MG63 (cell line): ENCODE results near the gene ACRBP. TPM values are rescaled to one million over a fixed set of nuclear protein-coding genes. Genes with fewer than 3 reads are reported as not detected.
A peak's percentile ranks its signal among the peaks of the same experiment; 100 is the strongest.

ENCODE experiments used
- DNase-seq: peaks from one replicate; pipeline ENCODE4 v3.0.0-alpha.2; 2020
- H3K27me3 ChIP-seq: fragments of 250-450 bp; sonication (Bioruptor Pico); 2 replicates; pipeline ENCODE4 v1.5.1; 2020; ENCODE audit warnings: mild to moderate bottlenecking, moderate library complexity
- H3K36me3 ChIP-seq: fragments of 250-450 bp; sonication (Bioruptor Pico); 2 replicates; pipeline ENCODE4 v1.5.1; 2020; ENCODE audit warnings: mild to moderate bottlenecking, moderate library complexity
- H3K4me3 ChIP-seq: fragments of 250-450 bp; sonication (Bioruptor Pico); 2 replicates; pipeline ENCODE4 v1.5.1; 2020; ENCODE audit warnings: mild to moderate bottlenecking, moderate library complexity
- H3K9me3 ChIP-seq: fragments of 250-450 bp; sonication (Bioruptor Pico); 2 replicates; pipeline ENCODE4 v1.5.1; 2020; ENCODE audit warnings: mild to moderate bottlenecking, moderate library complexity
- total RNA-seq: library from RNA; depleted of rRNA; stranded (reverse); fragments of >200 nt; shearing (Covaris generic); gene quantifications from 2 replicates; pipeline ENCODE4 v1.2.3, GENCODE V29; 2014; ENCODE audit warnings: low replicate concordance

The ACRBP gene
- total RNA-seq, 1 experiment from 2014 or later, result not detected

DNA sequence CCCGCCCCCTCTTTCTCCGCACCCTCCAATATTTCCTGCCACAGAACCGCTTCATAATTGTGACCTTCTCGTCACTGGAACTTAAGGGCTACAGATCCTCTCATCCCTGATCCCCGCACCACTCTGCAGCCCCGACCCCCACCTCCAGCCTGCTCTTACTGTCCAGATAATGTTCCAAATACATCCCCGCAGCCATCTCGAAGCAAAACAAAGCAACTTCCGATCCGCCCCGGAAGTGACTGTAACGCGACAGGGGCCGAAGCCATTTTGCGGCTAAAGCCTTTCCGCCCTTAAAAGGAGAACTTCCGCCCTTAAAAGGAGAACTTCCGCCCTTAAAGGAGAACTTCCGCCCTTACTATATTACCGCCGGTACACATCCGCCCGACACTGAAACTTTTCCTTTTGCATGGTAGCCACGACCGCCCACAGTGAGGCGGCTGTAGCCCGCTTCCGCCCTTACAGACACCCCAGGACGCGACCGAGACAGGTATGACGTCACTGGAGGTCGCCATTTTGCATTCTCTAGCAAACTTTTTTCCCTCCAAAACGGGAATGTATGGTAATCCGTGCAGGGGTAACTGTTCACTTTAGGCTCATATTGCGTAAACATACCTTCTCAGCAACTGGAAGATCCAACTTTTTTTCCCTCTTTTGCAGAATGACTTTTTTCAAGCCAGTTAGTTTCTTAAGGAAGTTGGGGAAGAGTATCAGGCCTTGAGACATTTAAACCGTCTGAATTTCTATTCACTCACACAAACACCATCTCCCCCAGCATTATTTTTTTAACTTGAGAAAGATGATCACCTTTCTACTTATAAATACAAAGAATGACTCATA lies 15.9 kb upstream of the ACRBP start, which contains the start of gene ING4:
TSS of gene ING4 (minus strand) at position 214 of the 837 bp plus-strand sequence. CDS start at position 196, 18 bp downstream.
- peak within 1 kb of the TSS; percentile 81 for H3K4me3 ChIP-seq
- DNase-seq, result peak; percentile 98
- no peaks in the 10 kb centered on the region for H3K27me3 ChIP-seq
- peaks cover 17% of the 10 kb centered on the region for H3K36me3 ChIP-seq
- H3K9me3 ChIP-seq, result no peaks in the 10 kb centered on the region

DNA sequence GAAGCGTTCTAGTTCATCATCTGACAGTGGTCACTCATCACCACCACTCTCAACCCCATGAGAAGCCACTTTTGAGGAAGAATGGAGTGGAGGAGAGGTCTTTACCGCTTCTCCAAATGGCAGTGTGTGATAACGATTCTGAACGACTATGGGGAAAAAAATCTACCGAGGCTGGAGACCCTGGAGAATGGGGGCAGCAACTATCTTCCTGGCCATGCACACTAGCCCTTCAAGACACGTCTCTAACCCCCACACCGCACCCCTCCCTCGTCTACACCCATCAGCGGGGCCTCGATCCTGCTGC lies 15.3 kb upstream of the ACRBP start:
- no peak for DNase-seq
- Histone ChIP-seq H3K4me3 (peak overlapping the region; percentile 81), H3K27me3 (no peaks in the 10 kb centered on the region), H3K36me3 (peaks cover 12% of the 10 kb centered on the region), H3K9me3 (no peaks in the 10 kb centered on the region)

DNA sequence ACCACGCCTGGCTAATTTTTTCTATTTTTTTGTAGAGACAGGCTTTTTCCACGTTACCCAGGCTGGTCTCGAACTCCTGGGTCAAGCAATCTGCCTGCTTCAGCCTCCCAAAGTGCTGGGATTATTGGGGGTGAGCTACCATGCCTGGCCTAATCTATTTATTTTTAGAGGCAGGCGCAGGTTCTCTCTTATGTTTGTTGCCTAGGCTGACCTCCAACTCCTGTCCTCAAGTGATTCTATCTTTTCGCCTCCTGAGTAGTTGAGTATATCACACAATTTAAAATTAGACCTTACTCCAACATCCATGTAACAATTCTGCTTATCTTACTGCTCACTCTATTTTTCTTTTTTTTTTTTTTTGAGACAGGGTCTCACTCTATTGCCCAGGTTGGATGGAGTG lies 6.8 kb upstream of the ACRBP start:
- no peak for DNase-seq
- H3K9me3 ChIP-seq, result no peaks in the 10 kb centered on the region

DNA sequence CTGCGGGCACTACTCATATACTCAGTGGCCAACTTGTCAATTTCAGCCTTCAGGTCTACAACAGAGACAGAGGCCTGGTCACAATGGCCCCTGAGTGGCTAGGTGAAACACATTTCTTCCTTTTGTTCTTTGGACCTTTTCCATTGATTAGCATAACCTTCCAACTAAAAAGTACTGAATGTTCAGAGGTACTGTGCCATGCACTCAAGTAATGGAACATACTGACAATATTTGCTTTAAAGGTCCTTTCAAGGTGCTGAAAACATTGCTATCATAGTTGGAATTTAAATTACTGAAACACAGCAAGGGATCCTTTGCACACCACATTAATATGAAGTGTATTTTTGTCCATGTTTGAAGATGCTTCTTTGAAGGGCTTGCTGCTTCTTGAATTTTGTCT lies 6.1 kb upstream of the ACRBP start:
- Histone ChIP-seq H3K27me3 (no peaks in the 10 kb centered on the region), H3K36me3 (peaks cover 15% of the 10 kb centered on the region), H3K4me3 (no peak overlapping the region), H3K9me3 (no peaks in the 10 kb centered on the region)
- DNase-seq, result no peak

More for the DNA sequence above, 6.8 kb upstream of the ACRBP start:
- peaks cover 15% of the 10 kb centered on the region for H3K36me3 ChIP-seq
- H3K27me3 ChIP-seq, result no peaks in the 10 kb centered on the region
- H3K4me3 ChIP-seq, result no peak overlapping the region

DNA sequence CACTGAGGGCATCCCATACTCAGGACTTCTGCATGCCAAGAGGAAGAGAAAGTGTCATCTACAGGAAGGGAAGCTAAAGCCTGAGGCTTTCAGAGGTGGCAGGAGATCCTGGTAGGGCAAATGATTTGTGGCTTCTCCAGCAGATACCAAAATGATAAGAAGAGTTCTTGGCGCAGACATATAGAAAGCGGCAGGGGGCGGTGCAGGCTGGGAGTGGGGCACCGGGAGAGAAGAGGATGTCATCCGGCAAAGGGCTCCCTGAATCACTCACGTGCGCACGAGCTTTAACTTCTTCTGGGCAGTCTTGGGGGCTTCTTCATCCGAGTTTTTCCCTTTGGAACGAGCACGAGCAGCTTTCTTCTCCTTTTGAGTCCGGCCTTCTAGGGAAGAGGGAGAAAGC lies 5.2 kb upstream of the ACRBP start:
- Histone ChIP-seq H3K9me3 (no peaks in the 10 kb centered on the region), H3K27me3 (no peaks in the 10 kb centered on the region), H3K4me3 (no peak overlapping the region), H3K36me3 (peaks cover 15% of the 10 kb centered on the region)
- no peak for DNase-seq

DNA sequence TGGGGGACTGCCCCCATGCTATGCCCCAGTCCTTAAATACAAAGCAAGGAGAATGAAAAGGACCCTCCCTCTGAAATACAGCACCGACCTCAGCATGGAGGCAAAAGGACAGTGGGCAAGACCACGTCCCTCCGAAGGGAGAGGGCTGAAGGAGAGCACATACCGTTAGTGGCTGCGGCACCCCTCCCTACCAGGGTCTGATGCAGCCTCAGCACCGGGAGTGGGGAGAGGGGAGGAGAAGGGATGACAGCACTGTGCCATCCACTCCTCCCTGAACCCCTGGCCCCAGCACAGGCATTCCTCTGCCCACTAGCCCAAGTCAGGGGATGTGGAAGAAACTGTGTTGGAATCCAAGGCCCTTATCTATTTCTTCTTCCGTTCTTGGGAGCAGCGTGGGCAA lies 3.6 kb upstream of the ACRBP start:
- Histone ChIP-seq H3K4me3 (no peak overlapping the region), H3K9me3 (no peaks in the 10 kb centered on the region), H3K27me3 (no peaks in the 10 kb centered on the region), H3K36me3 (peaks cover 8% of the 10 kb centered on the region)
- no peak for DNase-seq

DNA sequence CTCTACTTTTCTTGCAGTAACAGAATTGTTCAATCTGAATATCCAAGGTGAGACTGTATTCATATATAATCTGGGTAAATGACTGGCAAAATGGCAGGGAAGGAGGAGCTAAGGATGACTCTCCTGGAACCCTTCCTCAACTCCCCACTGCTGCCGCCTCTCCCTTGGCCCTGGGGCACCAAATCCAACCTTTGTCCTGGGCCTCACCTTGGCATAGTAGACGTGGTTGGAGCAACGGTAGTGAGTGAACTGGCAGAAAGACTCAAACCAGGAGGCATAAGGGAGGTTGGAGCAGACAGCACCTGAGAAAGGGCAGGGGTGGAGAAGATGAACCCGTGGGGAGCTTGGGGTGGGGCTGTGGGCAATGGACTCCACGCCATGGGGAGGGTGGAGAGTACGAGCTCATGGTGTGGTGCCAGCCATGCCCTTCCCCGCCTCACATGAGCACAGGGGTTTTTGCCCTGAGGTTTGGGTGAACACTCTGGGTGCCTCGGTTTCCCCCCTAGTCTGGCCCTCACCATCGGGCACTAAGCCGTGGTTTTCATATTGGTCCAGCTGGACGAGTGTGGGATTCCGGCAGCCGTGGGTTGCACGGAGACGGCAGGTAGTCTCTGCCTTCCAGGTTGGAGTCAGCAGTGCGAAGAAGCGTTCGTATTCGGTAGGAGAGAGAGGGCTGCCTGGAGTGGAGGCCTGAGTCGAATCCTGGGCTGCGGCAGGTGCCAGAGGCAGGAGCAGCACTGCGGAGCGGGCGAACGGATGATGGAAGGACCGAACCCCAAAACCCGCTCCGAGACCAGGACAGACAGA lies 753 bp downstream of the ACRBP start:
- no peaks in the 10 kb centered on the region for H3K27me3 ChIP-seq
- H3K4me3 ChIP-seq, result no peak overlapping the region
- H3K9me3 ChIP-seq, result no peaks in the 10 kb centered on the region
- no peak for DNase-seq
- H3K36me3 ChIP-seq, result no peaks in the 10 kb centered on the region

DNA sequence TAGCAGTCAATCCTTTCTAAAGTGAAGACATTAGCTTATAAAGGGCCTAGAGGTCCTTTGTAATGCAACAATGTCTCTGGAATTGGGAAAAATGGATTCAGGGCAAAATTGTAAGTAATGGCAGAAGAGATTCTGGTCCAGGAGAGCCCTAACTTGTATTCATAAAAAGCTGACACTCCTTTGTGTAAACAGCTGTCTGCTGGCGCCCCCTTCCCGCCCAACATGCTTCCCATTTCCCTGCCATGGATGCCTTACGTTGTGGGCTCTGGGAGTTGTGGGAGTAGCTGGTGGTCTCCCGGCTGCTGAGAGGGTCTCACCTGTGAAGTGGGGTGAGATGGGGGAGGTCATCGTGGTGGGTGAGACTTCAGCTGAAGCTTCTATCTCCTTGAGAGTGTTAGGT lies 2.3 kb downstream of the ACRBP start:
- Histone ChIP-seq H3K27me3 (no peaks in the 10 kb centered on the region), H3K4me3 (no peak overlapping the region), H3K36me3 (no peaks in the 10 kb centered on the region), H3K9me3 (no peaks in the 10 kb centered on the region)
- peak; percentile 10 for DNase-seq

DNA sequence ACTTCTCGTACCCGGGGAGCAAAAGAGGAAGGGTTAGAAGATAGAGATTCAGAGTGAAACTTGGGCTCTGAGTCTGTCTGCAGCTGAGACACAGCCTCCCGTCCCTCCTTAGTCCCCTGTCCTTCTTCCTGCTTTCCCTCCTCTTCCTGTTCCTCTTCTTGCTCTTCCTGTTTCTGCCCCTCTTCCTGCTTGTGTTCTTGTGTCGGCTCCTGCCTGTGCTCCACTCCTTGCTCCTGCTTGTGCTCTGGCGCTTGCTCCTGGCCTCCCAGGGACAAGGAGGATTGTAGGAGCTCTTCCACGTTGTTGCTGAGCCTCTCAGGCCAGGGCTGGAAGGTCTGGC lies 3.0 kb downstream of the ACRBP start:
- no peak overlapping the region for H3K4me3 ChIP-seq
- no peaks in the 10 kb centered on the region for H3K9me3 ChIP-seq
- no peaks in the 10 kb centered on the region for H3K36me3 ChIP-seq
- DNase-seq, result no peak
- H3K27me3 ChIP-seq, result no peaks in the 10 kb centered on the region

DNA sequence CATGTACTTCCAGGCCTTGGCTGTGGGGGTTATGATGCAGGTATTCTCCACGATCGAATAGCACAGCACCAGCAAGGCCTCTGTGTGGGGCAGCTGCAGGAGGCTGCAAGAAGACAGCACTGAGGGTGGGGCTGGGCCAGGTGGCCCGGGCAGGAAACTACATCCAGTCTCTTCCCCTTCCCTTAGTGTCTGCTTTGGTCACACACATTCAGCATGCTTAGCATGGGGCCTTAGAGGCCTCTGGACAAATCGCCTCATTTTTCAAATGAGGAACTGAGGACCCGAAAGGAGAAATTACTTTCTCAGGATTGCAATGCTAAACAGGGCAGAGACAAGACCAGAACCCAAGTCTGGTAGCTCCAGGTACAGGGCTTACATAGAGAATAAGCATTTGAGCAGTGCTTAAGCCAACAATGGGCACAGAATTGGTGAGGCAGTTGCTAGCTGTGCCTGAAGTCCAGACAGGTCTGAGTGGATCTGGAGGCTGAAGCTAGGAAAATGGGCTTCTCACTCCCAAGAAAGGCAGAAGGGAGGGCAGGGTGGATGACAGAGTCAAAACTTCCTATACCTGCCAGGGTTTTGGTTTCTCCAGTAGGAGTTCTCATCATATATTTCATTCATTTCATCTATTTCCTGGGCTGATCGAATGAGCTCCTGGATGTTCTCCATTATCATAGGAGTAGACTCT lies 3.5 kb downstream of the ACRBP start:
- H3K27me3 ChIP-seq, result no peaks in the 10 kb centered on the region
- H3K36me3 ChIP-seq, result no peaks in the 10 kb centered on the region
- no peak overlapping the region for H3K4me3 ChIP-seq
- no peak for DNase-seq
- no peaks in the 10 kb centered on the region for H3K9me3 ChIP-seq

DNA sequence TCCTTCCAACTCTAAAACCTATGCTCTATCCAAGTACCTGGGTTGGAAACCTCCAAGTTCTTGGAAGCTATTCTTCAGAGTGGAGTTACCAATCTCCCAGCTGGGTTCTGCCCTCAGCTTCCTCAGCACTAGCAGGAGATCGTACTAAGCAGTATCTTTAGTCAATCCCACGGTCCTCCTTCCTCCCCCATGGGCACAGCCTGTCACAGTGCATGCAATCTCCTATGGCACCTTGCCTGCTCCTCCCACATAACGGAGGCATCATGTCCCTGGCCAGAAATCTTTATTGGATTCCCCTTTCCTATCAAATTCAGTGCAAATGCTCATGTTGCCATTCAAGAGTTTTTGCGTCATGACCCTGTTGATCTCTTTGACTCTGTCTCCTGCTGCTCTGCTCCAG lies 6.1 kb downstream of the ACRBP start:
- H3K36me3 ChIP-seq, result no peaks in the 10 kb centered on the region
- DNase-seq, result no peak
- no peaks in the 10 kb centered on the region for H3K27me3 ChIP-seq
- no peak overlapping the region for H3K4me3 ChIP-seq
- H3K9me3 ChIP-seq, result no peaks in the 10 kb centered on the region

DNA sequence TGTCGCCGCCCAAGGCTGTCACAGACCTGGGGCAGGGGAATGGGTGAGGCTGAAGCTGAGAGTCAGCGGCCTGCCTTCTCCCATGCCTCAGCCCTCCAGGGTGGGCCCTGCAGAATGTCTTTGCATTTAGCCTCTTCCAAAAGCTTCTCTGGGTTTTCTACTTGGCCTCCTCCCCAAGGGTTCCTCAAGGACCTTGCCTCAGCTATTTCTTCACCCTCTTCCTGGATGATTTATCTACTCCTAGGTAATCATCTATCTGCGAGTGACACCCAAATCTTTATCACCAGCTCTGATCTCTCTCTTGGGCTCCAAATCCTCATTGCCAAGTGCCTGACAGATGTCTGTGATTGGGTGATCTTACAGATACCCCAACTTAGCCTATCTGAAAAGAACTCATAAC lies 6.7 kb downstream of the ACRBP start:
- Histone ChIP-seq H3K9me3 (no peaks in the 10 kb centered on the region), H3K36me3 (no peaks in the 10 kb centered on the region), H3K27me3 (no peaks in the 10 kb centered on the region), H3K4me3 (no peak overlapping the region)
- no peak for DNase-seq

DNA sequence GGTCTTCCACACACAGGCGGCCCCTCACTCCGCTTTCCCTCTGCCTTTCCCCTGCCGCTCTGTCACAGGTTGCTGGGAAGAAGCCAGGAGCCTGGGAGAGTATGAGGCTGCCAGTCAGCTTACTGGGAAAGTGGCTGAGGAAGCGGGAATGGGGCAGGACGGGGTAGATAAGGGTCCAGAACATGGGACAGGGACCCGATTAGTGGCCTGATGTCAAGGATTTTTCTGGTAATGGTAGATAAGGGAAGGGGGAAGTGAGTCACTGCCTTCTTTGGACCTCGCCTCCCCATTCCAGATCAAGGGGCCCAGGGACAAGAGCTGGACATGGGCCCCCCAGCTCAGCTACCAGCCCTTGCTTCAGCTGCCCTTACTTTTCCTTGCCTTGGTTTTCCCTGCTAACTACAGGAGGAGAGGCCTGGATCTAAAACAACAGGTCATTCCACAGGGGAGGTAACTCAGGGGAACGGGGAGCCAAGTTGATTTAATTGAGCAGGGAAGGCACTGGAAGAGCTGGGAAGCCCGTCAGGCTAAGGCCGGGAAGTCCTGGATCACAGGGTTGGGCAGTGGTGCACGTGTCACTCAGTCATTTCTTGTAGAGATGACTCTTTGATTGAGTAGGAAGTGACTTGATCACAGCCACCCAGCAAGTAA lies 8.0 kb downstream of the ACRBP start:
- H3K4me3 ChIP-seq, result no peak overlapping the region
- no peak for DNase-seq
- H3K9me3 ChIP-seq, result no peaks in the 10 kb centered on the region
- H3K36me3 ChIP-seq, result no peaks in the 10 kb centered on the region
- H3K27me3 ChIP-seq, result no peaks in the 10 kb centered on the region

DNA sequence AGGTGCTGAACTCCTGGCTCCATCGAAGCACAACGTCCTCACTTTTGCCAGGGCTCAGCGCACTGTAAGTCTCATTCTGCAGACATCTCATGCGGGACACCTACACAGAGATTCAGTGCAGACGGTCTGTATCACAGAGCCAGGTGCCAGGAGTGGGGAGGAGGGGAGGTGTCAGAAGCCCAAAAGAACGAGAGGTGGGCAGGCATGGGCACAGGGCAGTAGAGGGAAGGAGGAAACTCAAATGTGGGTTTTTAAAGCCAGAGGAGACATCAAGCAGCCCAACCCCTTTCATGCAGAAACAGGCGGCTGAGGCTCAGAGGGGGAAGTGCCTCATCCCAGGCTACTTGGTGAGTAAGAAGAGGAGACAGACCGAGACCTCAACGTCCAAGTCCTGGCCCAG lies 8.9 kb downstream of the ACRBP start:
- H3K36me3 ChIP-seq, result no peaks in the 10 kb centered on the region
- no peaks in the 10 kb centered on the region for H3K9me3 ChIP-seq
- no peaks in the 10 kb centered on the region for H3K27me3 ChIP-seq
- DNase-seq, result no peak
- H3K4me3 ChIP-seq, result no peak overlapping the region

DNA sequence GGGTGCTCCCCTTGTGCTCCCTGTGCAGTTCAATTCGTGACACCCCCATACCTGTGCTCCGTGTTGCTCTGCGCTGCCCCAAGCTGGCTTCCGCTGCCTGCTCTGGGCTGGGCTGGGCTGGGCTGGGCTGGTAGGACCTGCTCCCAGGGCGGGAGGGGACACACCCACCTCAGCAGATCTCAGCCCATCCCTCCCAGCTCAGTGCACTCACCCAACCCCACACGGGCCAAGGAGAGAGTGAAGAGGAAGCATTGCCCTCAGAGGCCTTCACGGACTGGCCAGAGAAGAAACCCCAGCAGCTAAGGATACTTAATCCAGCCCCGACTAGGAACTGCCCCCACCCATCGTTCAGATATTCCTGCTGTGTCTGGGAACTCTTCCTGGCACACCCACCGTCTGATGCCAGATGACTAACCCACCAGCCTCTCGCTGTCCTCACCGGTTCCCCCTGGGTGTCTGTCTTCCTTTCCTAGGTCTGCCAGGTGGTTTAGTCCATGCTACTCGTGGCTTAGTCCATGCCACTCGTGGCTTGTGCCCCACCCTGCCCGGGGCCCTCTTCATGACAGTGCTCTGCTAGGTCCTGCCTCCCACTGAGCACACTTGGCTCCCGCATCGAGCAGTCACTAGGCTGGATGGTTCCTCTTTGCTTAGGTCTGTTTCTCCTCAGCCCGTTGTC lies 11.2 kb downstream of the ACRBP start, which contains the start of gene LPAR5:
TSS of gene LPAR5 (minus strand) at position 104 of the 676 bp plus-strand sequence. CDS start 14,711 bp downstream, outside the sequence.
- peak; percentile 85 for DNase-seq
- Histone ChIP-seq H3K36me3 (no peaks in the 10 kb centered on the region), H3K4me3 (no peak within 1 kb of the TSS), H3K27me3 (no peaks in the 10 kb centered on the region), H3K9me3 (no peaks in the 10 kb centered on the region)

DNA sequence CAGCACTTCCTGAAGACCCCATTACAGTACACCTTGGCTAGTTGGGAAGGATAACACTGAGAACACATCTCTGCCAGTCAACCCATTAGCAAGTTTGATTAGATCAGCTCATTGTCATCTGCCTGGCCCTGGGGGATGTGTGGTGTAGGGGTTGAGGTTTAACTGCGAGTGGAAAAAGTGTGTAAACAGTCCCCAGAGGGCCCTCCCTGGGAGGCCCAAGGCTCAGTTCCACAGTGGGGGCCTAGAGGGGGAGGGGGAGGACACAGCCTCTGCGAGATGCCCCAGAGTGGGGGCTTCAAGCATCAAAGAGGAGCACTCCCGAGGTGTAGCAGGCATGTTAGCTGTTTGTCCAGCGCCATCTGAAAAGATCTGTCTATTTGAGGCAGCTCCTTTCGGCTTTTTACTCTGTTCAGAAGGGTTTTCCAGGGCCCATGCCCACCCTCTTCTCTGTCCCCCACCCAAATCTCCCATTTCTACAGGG lies 11.8 kb downstream of the ACRBP start:
- Histone ChIP-seq H3K36me3 (no peaks in the 10 kb centered on the region), H3K4me3 (no peak overlapping the region), H3K27me3 (no peaks in the 10 kb centered on the region), H3K9me3 (no peaks in the 10 kb centered on the region)
- DNase-seq, result no peak
